NCI-H1092 treated with DMSO at 0.1 percent for 48 hours (cell line): ENCODE results near the gene GNB1L.

Experiments used
- DNase-seq: peaks from one replicate; lab custom pipeline; 2025; lab: John Stamatoyannopoulos, UW

The GNB1L gene

DNA sequence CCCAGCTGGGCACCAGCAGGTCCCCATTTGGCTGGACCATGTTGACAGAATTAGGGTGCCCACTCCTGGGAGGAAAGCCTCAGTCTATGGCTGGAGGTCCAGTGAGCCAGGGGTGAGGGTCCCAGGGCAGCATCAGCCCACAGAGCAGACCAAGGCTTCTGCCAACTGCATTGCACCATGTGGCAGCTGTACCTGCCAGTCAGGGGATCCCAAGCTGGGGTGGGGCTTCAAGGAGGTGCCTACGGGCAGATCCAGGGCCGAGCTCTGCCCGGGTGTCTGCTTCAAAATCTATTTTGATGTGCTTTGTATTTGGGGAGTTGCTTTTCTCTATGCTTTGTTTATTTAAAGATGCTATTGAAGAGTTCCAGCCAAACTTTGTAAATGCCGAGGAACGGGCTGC, 120.9 kb downstream of the GNB1L start:
- DNase-seq: no peak
